ENCODE results near the gene RPL39L.
"Not testable (repeated sequence)": the region's sequence is repeated elsewhere in the genome, so short reads cannot be mapped to it uniquely, and the experiment has no call there.

The RPL39L gene

GRCh38 chr3:187172929-187173328 lies 33.6 kb upstream of the RPL39L start:
- no peak overlapping the region for H2AFZ ChIP-seq (ENCODE audit: low read depth)
- no peaks in the 10 kb centered on the region for H3K27me3 ChIP-seq (ENCODE audit: insufficient read depth, low read depth)
- no peaks in the 10 kb centered on the region for H3K4me1 ChIP-seq (ENCODE audit: low read depth, poor library complexity, severe bottlenecking)
- no peak for TF ChIP-seq CTCF (conservative IDR thresholded peaks at IDR 0.05; ENCODE audit: low read depth, low read length)
- H3K4me3 ChIP-seq (IDR thresholded peaks at IDR 0.05; ENCODE audit: insufficient read depth, low read depth, low read length): no peak overlapping the region
- H3K4me2 ChIP-seq: no peak overlapping the region
- H3K27ac ChIP-seq: no peak overlapping the region
- no peaks in the 10 kb centered on the region for H3K79me2 ChIP-seq (ENCODE audit: insufficient read depth, low read depth)
- H4K20me1 ChIP-seq (ENCODE audit: insufficient read depth): no peaks in the 10 kb centered on the region
- H3K9ac ChIP-seq: no peak overlapping the region
- H3K36me3 ChIP-seq (ENCODE audit: insufficient read depth): no peaks in the 10 kb centered on the region

GRCh38 chr3:187170911-187171310 lies 31.6 kb upstream of the RPL39L start:
- H3K4me2 ChIP-seq; H3K27me3 ChIP-seq (ENCODE audit: insufficient read depth, low read depth); H3K27ac ChIP-seq; H3K9ac ChIP-seq; H2AFZ ChIP-seq (ENCODE audit: low read depth); H3K79me2 ChIP-seq (ENCODE audit: insufficient read depth, low read depth); H3K4me1 ChIP-seq (ENCODE audit: low read depth, poor library complexity, severe bottlenecking); H3K4me3 ChIP-seq (IDR thresholded peaks at IDR 0.05; ENCODE audit: insufficient read depth, low read depth, low read length); H3K36me3 ChIP-seq (ENCODE audit: insufficient read depth); H4K20me1 ChIP-seq (ENCODE audit: insufficient read depth): not testable (repeated sequence)

GRCh38 chr3:187169231-187169960 lies 30.1 kb upstream of the RPL39L start:
- H3K9ac ChIP-seq: no peak overlapping the region

GRCh38 chr3:187167777-187168176 lies 28.5 kb upstream of the RPL39L start:
- Histone ChIP-seq H3K27ac (no peak overlapping the region), H3K27me3 (ENCODE audit: insufficient read depth, low read depth) (no peaks in the 10 kb centered on the region), H4K20me1 (ENCODE audit: insufficient read depth) (no peaks in the 10 kb centered on the region), H3K9ac (no peak overlapping the region), H3K4me1 (ENCODE audit: low read depth, poor library complexity, severe bottlenecking) (no peaks in the 10 kb centered on the region), H3K36me3 (ENCODE audit: insufficient read depth) (no peaks in the 10 kb centered on the region), H3K4me3 (IDR thresholded peaks at IDR 0.05; ENCODE audit: insufficient read depth, low read depth, low read length) (no peak overlapping the region), H3K4me2 (no peak overlapping the region), H3K79me2 (ENCODE audit: insufficient read depth, low read depth) (no peaks in the 10 kb centered on the region), H2AFZ (ENCODE audit: low read depth) (no peak overlapping the region)
- TF ChIP-seq CTCF (conservative IDR thresholded peaks at IDR 0.05; ENCODE audit: low read depth, low read length): no peak

More at GRCh38 chr3:187169231-187169960, 30.1 kb upstream of the RPL39L start:
- H3K36me3 ChIP-seq (ENCODE audit: insufficient read depth): no peaks in the 10 kb centered on the region
- no peak overlapping the region for H3K4me2 ChIP-seq
- H3K79me2 ChIP-seq (ENCODE audit: insufficient read depth, low read depth): no peaks in the 10 kb centered on the region
- H2AFZ ChIP-seq (ENCODE audit: low read depth): no peak overlapping the region
- H4K20me1 ChIP-seq (ENCODE audit: insufficient read depth): no peaks in the 10 kb centered on the region
- H3K4me1 ChIP-seq (ENCODE audit: low read depth, poor library complexity, severe bottlenecking): no peaks in the 10 kb centered on the region
- TF ChIP-seq CTCF (conservative IDR thresholded peaks at IDR 0.05; ENCODE audit: low read depth, low read length): no peak
- no peak overlapping the region for H3K4me3 ChIP-seq (IDR thresholded peaks at IDR 0.05; ENCODE audit: insufficient read depth, low read depth, low read length)
- no peak overlapping the region for H3K27ac ChIP-seq
- H3K27me3 ChIP-seq (ENCODE audit: insufficient read depth, low read depth): no peaks in the 10 kb centered on the region

- Histone ChIP-seq H3K27me3 (ENCODE audit: insufficient read depth, low read depth) (no peaks in the 10 kb centered on the region), H4K20me1 (ENCODE audit: insufficient read depth) (no peaks in the 10 kb centered on the region), H3K36me3 (ENCODE audit: insufficient read depth) (no peaks in the 10 kb centered on the region), H3K4me2 (no peak overlapping the region), H3K4me3 (IDR thresholded peaks at IDR 0.05; ENCODE audit: insufficient read depth, low read depth, low read length) (no peak overlapping the region), H3K9ac (no peak overlapping the region), H3K27ac (no peak overlapping the region), H2AFZ (ENCODE audit: low read depth) (no peak overlapping the region), H3K79me2 (ENCODE audit: insufficient read depth, low read depth) (no peaks in the 10 kb centered on the region), H3K4me1 (ENCODE audit: low read depth, poor library complexity, severe bottlenecking) (no peaks in the 10 kb centered on the region)
- no peak for TF ChIP-seq CTCF (conservative IDR thresholded peaks at IDR 0.05; ENCODE audit: low read depth, low read length)
These were observed 27.5 kb upstream of the RPL39L start for GRCh38 chr3:187166750-187167149.
